ENCODE results near the gene CTDP1. TPM values are rescaled to one million over a fixed set of nuclear protein-coding genes. Genes with fewer than 3 reads are reported as not detected.

The CTDP1 gene
- total RNA-seq, 2 experiments from 2014 or later: 36.7 to 45.5 TPM

GRCh38 chr18:79677840-79678239 lies 1.8 kb upstream of the CTDP1 start:
- intact Hi-C loops (cut with DNase I, micrococcal nuclease): loop anchor here in 1 of 2 experiments (2.0 kb wide), 4 partner anchors 155 to 431 kb away; partner anchors contain the start of genes ADNP2, HSBP1L1 and NFATC1
- ATAC-seq: no peak

DNA sequence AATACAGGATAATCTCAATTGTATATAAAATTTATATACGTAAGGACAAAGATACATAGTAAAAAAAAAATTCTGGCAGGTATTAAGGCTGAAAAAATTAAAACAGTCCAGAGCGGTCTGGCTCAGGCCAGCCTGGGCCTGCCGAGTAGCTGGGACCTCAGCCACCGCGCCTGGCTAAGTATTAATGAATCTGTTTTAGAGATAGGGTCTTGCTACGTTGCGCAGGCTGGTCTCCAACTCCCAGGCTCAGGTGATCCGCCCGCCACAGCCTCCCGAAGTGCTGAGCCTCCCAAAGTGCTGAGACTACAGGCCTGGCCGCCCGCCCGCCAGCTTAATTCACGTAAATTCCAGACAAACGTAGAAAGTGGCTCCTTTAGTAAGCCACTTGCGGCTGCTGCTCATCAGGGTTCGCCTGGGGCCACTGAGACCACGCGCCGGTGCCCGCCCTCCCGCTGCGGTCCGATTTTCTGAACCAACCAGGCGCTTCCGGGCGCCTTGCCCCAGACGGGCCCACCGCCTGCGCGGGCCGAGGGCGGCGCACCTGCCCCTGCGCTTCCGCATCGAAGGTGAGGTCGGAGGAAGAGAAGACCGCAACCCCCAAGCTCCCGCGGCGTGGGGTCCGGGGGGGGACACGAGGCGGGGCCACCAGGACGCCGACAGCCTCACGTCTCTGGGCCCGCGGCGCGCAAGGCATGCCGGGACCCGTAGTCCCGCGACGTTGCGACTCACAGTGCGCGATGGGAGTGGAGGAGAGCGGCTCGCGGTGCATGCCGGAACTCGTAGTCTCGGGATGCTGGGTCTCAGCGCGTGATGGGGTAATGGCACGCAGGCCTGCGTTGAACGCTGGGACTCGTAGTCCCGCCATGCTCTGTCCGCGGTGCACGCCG lies 695 bp upstream of the CTDP1 start:
- H3K36me3 Mint-ChIP-seq (ENCODE audit: low read depth): peaks cover 62% of the 10 kb centered on the region
- H3K4me1 Mint-ChIP-seq: peaks cover 61% of the 10 kb centered on the region
- POLR2A ChIA-PET: interaction anchor here (0.7 to 0.8 kb wide), 2 partner anchors 276 to 611 kb away, joined by 3 to 5 read pairs; no protein-coding TSS in a partner anchor
- H3K4me3 Mint-ChIP-seq: peak overlapping the region; percentile 90
- DNase-seq (peak; percentile 99), ATAC-seq (peak; percentile 91)
- peaks cover 2% of the 10 kb centered on the region for H3K9me3 Mint-ChIP-seq (ENCODE audit: low read depth)
- intact Hi-C loops (cut with DNase I, micrococcal nuclease): loop anchor here (1.0 to 2.0 kb wide), 12 partner anchors 156 to 430 kb away; partner anchors contain the start of genes ADNP2 (in 2 of the 2), HSBP1L1 (in 2 of the 2), NFATC1 (in 2 of the 2) and RBFA (in 1 of the 2)
- no peaks in the 10 kb centered on the region for H3K27me3 Mint-ChIP-seq
- CTCF ChIA-PET: interaction anchor here (0.6 to 0.7 kb wide), 3 partner anchors 36 to 280 kb away, joined by 3 to 4 read pairs (median 4); no protein-coding TSS in a partner anchor
- peak overlapping the region; percentile 97 for H3K27ac Mint-ChIP-seq

More at GRCh38 chr18:79677840-79678239, 1.8 kb upstream of the CTDP1 start:
- no peak for DNase-seq
- ChIA-PET CTCF (interaction anchor here (0.7 kb wide), 1 partner anchor 446 kb away, joined by 4 read pairs; no protein-coding TSS in a partner anchor), POLR2A (no interaction called here)
- H3K36me3 Mint-ChIP-seq (ENCODE audit: low read depth): peaks cover 58% of the 10 kb centered on the region
- H3K4me1 Mint-ChIP-seq: peaks cover 51% of the 10 kb centered on the region
- H3K9me3 Mint-ChIP-seq (ENCODE audit: low read depth): peaks cover 2% of the 10 kb centered on the region
- peak overlapping the region; percentile 97 for H3K27ac Mint-ChIP-seq
- H3K4me3 Mint-ChIP-seq: peak overlapping the region; percentile 90
- H3K27me3 Mint-ChIP-seq: no peaks in the 10 kb centered on the region

DNA sequence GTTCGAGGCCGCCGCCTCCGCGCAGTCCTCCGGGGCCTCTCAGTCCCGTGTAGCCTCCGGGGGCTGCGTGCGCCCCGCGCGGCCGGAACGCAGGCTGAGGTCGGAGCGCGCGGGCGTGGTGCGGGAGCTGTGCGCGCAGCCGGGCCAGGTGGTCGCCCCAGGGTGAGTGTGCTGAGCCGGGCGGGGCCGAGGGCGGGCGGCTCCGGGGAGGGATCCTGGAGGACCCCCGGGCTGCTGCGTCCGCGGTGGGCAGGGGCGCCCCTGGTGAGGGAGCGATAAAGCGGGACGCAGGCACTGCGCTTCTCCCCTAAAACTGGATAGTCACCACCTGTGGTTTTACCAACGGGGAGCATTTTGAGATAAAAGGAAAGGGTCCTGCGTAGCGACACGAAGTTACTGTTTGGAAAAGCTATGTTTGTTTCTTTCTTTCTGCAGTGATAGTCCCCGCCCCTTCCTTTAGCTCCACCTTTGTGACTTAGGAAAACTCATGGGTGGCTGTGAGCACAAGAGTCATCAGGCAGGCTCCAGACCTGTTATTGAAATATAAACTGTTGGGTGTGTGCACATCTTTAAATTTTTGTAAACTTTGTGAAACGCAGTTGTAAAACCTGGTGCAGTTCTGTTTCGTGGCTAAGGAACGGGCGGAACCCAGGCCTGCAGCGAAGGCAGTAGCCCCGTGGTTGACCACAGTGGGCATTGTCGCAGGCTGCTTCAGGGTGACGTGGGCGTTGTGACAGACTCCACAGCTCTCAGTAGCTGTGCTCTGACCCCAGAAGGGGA lies 687 bp downstream of the CTDP1 start:
- H3K36me3 Mint-ChIP-seq (ENCODE audit: low read depth): peaks cover 64% of the 10 kb centered on the region

DNA sequence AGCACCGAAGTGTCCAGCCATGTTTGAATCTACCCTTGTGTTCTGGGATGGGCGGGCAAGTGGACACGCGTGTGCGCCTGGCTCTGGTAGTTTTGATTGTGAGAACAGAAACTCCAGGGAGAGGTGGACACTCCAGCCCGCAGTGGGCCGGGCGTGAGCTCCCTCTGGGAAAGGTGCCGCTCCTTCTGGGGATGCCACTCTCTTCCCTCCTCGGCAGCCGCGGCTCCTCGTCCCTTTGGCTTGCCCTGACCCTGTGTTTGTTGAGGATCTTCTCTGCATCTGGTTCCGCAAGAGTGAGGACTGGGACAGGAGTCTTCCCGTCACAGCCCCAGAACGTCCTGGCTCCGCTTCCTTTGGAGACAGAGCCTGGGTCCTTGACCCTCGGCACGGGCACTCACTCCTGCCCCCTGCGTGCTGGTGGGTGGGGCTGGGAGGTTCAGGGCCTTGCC lies 1.3 kb downstream of the CTDP1 start:
- ATAC-seq (no peak), DNase-seq (no peak)
- Mint-ChIP-seq H3K27me3 (no peaks in the 10 kb centered on the region), H3K4me3 (peak overlapping the region; percentile 90), H3K27ac (peak overlapping the region; percentile 92), H3K4me1 (peaks cover 80% of the 10 kb centered on the region), H3K9me3 (ENCODE audit: low read depth) (peaks cover 2% of the 10 kb centered on the region), H3K36me3 (ENCODE audit: low read depth) (peaks cover 58% of the 10 kb centered on the region)
- intact Hi-C loops (cut with DNase I, micrococcal nuclease): loop anchor here in 1 of 2 experiments (5.0 kb wide), 1 partner anchor 351 kb away; the partner anchor contains the start of gene RBFA
- ChIA-PET POLR2A (interaction anchor here (0.9 to 1.2 kb wide), 3 partner anchors 157 to 612 kb away, joined by 3 to 6 read pairs (median 3); no protein-coding TSS in a partner anchor), CTCF (interaction anchor here (0.6 to 0.9 kb wide), 2 partner anchors 162 to 287 kb away, joined by 3 read pairs; no protein-coding TSS in a partner anchor)

More for the DNA sequence above, 687 bp downstream of the CTDP1 start:
- H3K4me1 Mint-ChIP-seq: peaks cover 75% of the 10 kb centered on the region
- peaks cover 2% of the 10 kb centered on the region for H3K9me3 Mint-ChIP-seq (ENCODE audit: low read depth)
- CTCF ChIA-PET: interaction anchor here (0.5 to 0.9 kb wide), 5 partner anchors 163 to 364 kb away, joined by 3 read pairs; no protein-coding TSS in a partner anchor
- H3K27ac Mint-ChIP-seq: peak overlapping the region; percentile 92
- no peak for ATAC-seq
- intact Hi-C loops (cut with DNase I, micrococcal nuclease): loop anchor here in 1 of 2 experiments (5.0 kb wide), 1 partner anchor 352 kb away; the partner anchor contains the start of gene RBFA
- peak; percentile 69 for DNase-seq
- POLR2A ChIA-PET: interaction anchor here (0.9 to 1.2 kb wide), 3 partner anchors 157 to 612 kb away, joined by 3 to 6 read pairs (median 3); no protein-coding TSS in a partner anchor
- H3K27me3 Mint-ChIP-seq: no peaks in the 10 kb centered on the region
- peak overlapping the region; percentile 90 for H3K4me3 Mint-ChIP-seq

DNA sequence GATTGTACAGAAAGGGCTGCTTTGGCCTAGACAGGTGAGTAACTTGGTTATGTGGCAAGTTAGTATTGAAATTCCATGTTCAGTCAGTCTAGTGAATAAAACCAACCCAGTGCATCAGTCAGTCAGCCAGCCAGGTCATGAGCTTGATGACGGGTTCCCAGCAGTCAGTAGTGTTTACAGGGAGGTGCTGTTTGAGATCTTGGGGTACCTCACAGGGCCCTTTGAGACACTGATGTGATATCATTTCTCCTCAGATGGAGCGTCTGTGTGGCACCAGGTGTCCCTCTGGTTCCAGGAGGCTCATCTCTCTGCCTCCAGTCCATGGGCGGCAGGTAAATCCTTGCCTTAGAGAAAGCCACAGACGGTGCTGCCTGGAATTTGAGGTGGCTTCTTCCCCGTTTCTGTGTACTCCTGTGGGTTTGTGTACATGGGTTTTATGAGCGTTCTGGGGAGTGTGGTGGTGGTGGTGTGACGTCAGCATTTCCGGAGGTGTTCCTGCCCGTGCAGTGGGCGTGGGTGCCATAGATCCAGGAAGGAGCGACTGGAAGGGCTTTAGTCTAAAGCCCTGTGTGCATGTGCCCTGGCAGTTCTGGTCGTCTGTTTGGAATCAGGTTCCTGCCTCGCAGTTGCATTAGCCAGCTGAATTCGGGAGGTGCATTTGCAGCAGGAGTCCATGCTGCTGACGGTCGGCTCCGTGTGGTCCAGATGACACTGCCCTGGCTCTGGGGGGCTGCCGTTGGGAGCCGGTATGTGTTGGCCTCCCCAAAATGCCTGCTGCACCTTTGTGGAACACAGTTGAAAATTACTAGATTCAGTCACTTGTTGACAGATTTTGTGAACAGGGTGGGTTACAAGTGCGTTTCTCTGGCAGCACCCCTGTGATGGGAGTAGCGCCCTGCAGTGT lies 2.1 kb downstream of the CTDP1 start:
- ATAC-seq (peak; percentile 8), DNase-seq (peak; percentile 82)
- H3K4me1 Mint-ChIP-seq: peaks cover 80% of the 10 kb centered on the region
- no peaks in the 10 kb centered on the region for H3K27me3 Mint-ChIP-seq
- peak overlapping the region; percentile 92 for H3K27ac Mint-ChIP-seq
- intact Hi-C loops (cut with DNase I, micrococcal nuclease): loop anchor here in 1 of 2 experiments (5.0 kb wide), 1 partner anchor 351 kb away; the partner anchor contains the start of gene RBFA
- CTCF ChIA-PET: interaction anchor here (0.5 kb wide), 1 partner anchor 8 kb away, joined by 3 read pairs; no protein-coding TSS in a partner anchor
- H3K9me3 Mint-ChIP-seq (ENCODE audit: low read depth): peaks cover under 1% of the 10 kb centered on the region
- POLR2A ChIA-PET: interaction anchor here (0.5 to 1.0 kb wide), 4 partner anchors 159 to 285 kb away, joined by 3 to 5 read pairs (median 4); no protein-coding TSS in a partner anchor
- peak overlapping the region; percentile 90 for H3K4me3 Mint-ChIP-seq
- peaks cover 55% of the 10 kb centered on the region for H3K36me3 Mint-ChIP-seq (ENCODE audit: low read depth)

- no peaks in the 10 kb centered on the region for H3K9me3 Mint-ChIP-seq (ENCODE audit: low read depth)
- intact Hi-C loops (cut with DNase I, micrococcal nuclease): loop anchor here in 1 of 2 experiments (5.0 kb wide), 1 partner anchor 350 kb away; the partner anchor contains the start of gene RBFA
- H3K4me1 Mint-ChIP-seq: peaks cover 73% of the 10 kb centered on the region
- H3K27ac Mint-ChIP-seq: peak overlapping the region; percentile 92
- peaks cover 49% of the 10 kb centered on the region for H3K36me3 Mint-ChIP-seq (ENCODE audit: low read depth)
- POLR2A ChIA-PET: interaction anchor here (0.6 to 1.0 kb wide), 2 partner anchors 247 to 281 kb away, joined by 3 to 5 read pairs; no protein-coding TSS in a partner anchor
- peak overlapping the region; percentile 90 for H3K4me3 Mint-ChIP-seq
- H3K27me3 Mint-ChIP-seq: no peaks in the 10 kb centered on the region
- CTCF ChIA-PET: no interaction called here
- ATAC-seq (no peak), DNase-seq (no peak)
These were observed 2.9 kb downstream of the CTDP1 start for GRCh38 chr18:79682481-79682880.

DNA sequence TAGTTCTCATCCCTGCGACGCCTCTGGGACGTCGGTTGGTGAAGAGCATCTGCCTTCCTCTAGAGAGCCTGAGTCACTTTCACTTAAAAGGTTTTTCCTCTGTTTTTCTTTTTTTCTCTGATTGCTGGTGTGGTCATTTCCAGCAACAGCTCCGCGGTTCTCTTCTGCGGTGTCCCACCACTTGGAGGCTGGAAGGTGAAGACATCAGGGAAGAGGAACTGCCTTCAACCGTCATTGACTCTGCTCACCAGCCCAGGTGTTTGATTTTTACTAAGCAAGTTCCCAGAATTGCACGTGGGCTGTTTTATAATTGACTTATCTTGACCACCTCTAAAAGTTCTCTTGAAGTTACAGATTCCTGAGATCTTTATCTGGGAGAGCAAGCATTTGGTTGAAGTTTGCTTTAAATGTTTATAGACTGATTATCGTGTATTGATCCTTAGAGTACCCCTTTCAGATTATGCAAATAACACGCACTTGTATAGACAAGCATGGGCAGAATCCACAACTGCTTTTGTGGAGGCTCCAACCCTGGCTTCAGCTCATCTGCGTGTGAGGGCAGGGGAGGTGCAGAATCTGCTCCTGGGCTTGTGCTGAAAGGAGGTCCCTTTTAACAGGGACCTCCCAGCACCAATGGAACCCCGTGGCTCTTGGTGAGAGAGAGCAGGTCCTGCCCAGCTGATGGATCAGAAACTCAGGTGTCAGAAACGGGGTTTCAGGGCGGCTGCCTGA lies 3.5 kb downstream of the CTDP1 start:
- POLR2A ChIA-PET: interaction anchor here (0.6 kb wide), 1 partner anchor 282 kb away, joined by 3 read pairs; no protein-coding TSS in a partner anchor
- H3K36me3 Mint-ChIP-seq (ENCODE audit: low read depth): peaks cover 45% of the 10 kb centered on the region
- intact Hi-C loops (cut with DNase I, micrococcal nuclease): loop anchor here (1.0 to 5.0 kb wide), 2 partner anchors 349 to 426 kb away; partner anchors contain the start of genes ADNP2 (in 1 of the 2) and RBFA (in 1 of the 2)
- no peaks in the 10 kb centered on the region for H3K27me3 Mint-ChIP-seq
- H3K27ac Mint-ChIP-seq: peak overlapping the region; percentile 92
- peaks cover 72% of the 10 kb centered on the region for H3K4me1 Mint-ChIP-seq
- DNase-seq (peak; percentile 78), ATAC-seq (no peak)
- H3K4me3 Mint-ChIP-seq: peak overlapping the region; percentile 90
- H3K9me3 Mint-ChIP-seq (ENCODE audit: low read depth): no peaks in the 10 kb centered on the region
- CTCF ChIA-PET: interaction anchor here (0.9 kb wide), 1 partner anchor 185 kb away, joined by 3 read pairs; no protein-coding TSS in a partner anchor

GRCh38 chr18:79683626-79684282 lies 4.2 kb downstream of the CTDP1 start:
- H3K4me3 Mint-ChIP-seq: peak overlapping the region; percentile 90
- peak overlapping the region; percentile 92 for H3K27ac Mint-ChIP-seq
- ChIA-PET CTCF (interaction anchor here (0.9 kb wide), 1 partner anchor 185 kb away, joined by 3 read pairs; no protein-coding TSS in a partner anchor), POLR2A (no interaction called here)
- H3K4me1 Mint-ChIP-seq: peaks cover 68% of the 10 kb centered on the region
- H3K27me3 Mint-ChIP-seq: no peaks in the 10 kb centered on the region
- H3K36me3 Mint-ChIP-seq (ENCODE audit: low read depth): peaks cover 40% of the 10 kb centered on the region
- H3K9me3 Mint-ChIP-seq (ENCODE audit: low read depth): no peaks in the 10 kb centered on the region
- DNase-seq (no peak), ATAC-seq (no peak)
- intact Hi-C loops (cut with DNase I, micrococcal nuclease): loop anchor here (1.0 to 5.0 kb wide), 2 partner anchors 349 to 426 kb away; partner anchors contain the start of genes ADNP2 (in 1 of the 2) and RBFA (in 1 of the 2)

DNA sequence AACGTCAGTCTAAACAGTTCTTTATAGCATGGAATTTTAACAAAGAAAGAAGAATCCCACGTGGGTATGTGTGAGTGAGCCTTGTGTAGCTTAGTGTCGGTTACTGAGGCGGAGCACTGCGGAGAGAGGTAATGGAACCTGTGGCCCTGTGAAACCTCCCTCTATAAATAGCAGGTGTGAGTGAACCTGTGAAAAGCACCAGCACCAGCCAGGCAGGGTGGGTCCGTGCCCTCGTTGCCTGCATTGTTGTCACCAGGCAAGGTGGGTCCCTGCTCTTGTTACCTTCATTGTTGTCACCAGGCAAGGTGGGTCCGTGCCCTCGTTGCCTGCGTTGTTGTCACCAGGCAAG lies 4.7 kb downstream of the CTDP1 start:
- CTCF ChIA-PET: no interaction called here
- peaks cover 39% of the 10 kb centered on the region for H3K36me3 Mint-ChIP-seq (ENCODE audit: low read depth)
- ATAC-seq: no peak
- peaks cover 72% of the 10 kb centered on the region for H3K4me1 Mint-ChIP-seq
- peak overlapping the region; percentile 92 for H3K27ac Mint-ChIP-seq
- intact Hi-C loops (cut with DNase I, micrococcal nuclease): loop anchor here in 1 of 2 experiments (5.0 kb wide), 1 partner anchor 348 kb away; the partner anchor contains the start of gene RBFA
- H3K4me3 Mint-ChIP-seq: peak overlapping the region; percentile 90
- no peaks in the 10 kb centered on the region for H3K9me3 Mint-ChIP-seq (ENCODE audit: low read depth)
- H3K27me3 Mint-ChIP-seq: no peaks in the 10 kb centered on the region
- POLR2A ChIA-PET: no interaction called here
- DNase-seq: peak; percentile 35
